GM21737 (cell line): Measurements from ENCODE around the gene ANKRD62.
"Not testable (repeated sequence)": the region's sequence is repeated elsewhere in the genome, so short reads cannot be mapped to it uniquely, and the experiment has no call there.

Source experiments
- ATAC-seq: cut with Tn5 transposase; IDR thresholded peaks from one replicate; pipeline ENCODE4 v1.9.1; 2021; ENCODE audit warnings: mild to moderate bottlenecking, moderate library complexity; ENCODE audit not compliant: unreplicated experiment

ANKRD62 gene

DNA sequence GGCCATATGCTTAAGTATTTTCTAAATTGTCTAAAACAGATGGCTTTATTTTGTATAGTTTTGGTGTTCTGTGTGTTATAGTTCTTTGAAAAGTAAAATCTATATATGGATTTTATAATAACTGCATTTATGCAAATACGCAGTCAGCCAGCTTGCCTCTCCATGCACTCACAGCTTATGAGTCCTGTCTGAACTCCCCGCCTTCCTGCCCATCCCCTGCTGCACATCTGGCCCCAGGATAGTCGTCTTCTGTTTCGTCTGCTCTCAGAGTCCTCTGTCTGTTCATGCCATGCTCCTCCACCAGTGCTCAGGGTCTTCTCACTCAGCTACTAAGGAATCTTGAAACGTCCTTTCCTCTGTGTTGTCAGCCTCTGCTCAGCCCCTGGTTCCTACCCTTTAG is 28.2 kb upstream of the ANKRD62 start:
- ATAC-seq = no peak

DNA sequence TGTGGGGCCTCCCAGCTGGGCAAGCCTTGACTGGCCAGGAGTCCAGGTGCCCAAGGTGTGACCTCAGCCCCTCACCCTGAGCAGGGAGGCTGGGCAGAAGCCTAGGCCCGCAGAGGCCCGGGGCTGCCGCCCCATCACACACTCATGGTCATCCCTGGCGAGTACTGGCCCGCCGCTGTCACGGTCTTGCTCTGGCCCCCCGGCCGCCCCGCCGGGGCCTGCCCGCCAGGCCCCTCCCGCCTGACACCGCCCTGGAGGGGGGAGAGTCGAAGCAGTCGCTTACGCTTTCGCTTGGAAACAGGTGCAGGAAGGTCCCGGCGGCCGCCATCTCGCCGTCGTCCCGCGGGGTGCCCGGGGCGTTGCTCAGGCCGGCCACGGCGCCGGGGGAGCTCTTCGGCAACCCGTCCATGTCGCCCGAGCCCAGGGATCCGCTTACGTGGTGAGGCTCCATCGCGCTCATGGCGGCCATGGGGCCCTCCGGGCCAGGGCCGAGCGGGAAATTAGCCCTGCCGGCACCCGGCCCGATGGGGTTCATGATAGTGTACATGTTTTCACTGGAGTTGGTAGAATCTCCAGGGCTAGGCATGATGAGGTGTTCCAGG is 26.6 kb upstream of the ANKRD62 start:
- ATAC-seq = no peak

DNA sequence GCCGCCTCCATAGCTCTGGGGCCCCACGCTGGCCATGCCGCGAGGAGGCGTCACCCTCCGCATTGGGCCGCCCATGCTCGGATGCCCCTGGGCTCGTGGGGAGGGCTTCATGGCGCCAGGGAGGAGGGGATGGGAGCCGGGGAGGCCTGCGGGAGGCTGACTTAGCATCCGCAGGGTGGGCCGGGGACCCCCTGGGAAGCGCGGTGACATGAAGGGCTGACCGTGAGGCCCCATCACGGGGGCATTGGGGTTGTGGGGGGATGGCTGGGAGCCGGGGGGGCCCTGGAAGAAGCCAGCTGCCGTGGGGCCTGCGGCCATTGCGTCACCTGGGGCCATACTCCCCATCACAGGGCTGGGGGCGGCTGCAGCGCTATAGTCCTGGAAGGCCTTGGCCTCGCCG is 26.0 kb upstream of the ANKRD62 start:
- no peak for ATAC-seq

DNA sequence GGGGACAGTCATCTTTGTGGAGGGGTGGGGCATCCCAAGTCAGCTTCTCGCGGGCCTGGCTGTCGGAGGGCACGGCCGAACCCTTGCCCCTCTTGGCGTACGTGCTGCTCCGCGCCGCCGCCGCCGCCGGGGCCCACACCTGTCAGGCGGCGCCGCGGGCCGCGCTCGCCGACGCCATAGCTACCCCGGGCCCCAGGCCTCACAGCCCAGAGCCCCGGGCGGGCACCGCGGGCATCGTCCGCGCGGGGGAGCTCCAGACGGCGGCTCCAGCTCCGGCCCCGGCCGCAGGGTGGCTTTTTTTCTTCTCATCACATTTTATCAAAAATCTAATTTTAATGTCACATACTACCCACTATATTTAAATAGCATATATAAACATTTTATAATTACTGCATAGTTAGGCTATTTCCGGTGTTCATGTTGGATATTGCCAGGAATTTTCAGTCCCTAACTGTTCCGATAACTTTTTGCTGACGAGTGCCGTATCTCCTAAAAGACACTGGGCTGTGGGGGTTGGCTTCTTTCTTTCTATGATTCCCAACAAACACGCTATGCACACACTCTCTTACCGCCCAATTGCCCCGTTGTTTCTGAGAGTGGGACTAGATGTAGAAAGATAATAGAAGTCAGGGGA is 25.2 kb upstream of the ANKRD62 start:
- ATAC-seq = not testable (repeated sequence)

DNA sequence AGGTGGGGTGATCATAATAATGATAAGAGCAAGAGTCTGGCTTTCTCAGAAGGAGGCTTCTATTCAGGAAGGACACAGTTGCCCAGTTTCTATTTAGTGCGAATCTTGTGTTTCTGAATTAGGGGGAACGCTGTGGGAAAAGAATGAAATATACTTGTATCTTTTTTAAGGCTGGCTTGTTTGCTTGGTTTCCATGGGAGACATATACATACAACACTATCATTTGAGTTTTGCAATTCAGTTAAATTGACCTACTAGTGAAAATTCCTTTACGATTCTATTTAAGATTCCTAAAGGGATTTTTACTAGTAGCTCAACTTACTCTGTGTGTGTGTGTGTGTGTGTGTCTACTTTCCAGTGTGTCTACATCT is 24.7 kb upstream of the ANKRD62 start:
- ATAC-seq = no peak

DNA sequence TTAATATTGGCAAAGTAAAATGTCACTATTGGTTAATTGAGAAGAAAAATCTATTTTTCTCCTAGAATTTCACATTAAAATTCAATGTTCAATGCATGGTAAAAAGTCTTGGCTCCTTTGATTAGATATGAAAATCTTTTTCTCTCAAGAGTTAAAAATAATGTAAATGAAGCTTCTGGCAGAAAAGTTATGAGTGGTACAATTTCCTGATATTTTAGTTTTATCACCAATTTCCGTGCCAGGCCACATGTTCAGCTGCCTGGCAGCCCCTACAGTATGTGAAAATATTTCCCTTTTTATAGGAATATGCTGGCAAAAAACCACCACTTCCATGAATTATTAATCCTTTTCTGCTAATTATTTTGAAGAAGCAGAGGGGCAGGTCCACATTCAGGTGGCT is 22.6 kb upstream of the ANKRD62 start:
- ATAC-seq = not testable (repeated sequence)

DNA sequence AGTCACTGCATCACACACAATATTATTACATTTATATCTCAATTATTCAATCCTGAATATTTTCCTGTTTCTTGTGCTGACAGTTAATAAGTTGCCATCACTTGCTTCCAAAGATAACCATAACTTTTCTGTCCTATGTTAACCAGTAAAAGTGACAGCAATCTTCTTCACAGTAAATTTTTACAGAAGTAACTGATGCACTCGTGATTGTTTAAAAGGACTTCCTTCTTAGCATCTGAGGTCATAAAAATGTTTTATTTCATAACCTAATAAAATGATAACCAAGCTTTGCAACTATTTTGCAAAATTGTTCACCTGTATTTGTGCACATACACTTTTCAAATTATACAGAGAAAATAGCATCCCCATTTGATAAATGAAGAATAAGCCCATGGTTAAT is 20.6 kb upstream of the ANKRD62 start:
- no peak for ATAC-seq

DNA sequence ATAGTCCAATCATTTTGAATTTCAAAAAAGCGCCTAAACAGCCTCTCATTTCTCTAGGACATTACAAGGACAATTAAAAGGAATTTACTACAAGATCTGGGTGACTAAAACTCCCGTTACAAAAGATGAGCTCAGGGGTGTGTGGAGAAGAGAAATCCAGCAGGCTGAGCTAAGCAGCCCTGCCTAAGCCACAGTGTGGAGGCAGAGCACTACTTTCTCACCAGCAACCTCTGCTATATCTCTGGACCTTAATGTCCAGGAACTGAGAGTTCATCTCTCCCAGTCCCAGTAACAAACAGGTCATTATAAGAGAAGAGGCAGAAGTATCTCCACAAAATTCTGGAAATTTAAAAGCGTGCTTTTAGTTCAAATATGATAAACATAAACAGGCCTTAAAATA is 18.9 kb upstream of the ANKRD62 start:
- ATAC-seq = no peak

DNA sequence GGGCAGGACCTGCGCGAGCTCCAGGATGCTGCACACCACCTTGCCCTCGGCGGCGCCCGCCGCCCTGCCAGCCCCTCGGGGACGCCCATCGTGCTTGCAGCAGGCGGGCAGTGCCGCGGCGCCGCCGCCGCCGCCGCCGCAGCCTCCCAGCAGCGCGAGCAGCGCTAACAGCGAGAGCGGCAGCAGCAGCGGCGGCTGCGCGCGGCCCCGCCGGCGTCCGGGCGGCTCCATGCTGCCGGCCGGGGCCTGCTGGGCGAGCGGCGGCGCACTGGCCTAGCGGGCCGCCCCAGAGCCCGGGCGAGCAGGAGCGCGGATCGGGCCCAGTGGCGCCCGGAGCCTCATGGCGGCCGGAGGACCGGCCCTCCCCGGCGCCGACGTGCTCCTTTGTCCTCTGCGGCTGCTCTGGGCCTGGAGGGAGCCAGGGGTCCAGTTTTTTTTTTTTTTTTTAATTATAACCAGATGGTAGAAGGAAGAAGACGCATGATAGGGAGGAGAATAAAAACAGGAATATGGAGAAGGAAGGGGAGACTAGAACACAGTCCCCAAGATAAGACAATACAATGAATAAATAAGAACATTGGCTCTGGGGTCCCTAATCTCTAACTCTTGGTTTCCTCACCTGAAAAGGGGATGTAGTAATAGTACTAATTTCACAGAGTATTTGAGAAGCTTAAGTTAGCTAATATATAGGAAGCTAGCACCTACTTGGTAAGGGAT is 17.1 kb upstream of the ANKRD62 start:
- ATAC-seq = no peak

DNA sequence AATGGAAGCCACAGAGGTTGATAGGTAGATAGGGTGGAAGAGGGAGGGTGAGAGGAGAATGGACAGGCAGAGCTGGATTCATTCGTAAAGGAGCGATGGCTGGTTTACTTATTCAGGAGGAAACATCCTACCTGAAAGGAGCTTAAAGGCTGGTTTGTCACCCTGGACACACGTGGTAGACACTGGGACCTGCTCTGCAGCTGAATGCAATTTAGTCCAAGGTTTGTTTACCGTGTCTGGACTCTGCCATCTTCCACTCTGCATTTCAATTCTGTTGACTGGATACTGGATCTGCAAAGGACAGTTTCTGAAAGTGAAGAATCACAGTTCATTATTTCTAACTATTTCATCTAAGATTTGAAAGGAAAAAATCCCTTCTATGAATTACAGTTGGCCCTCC is 15.6 kb upstream of the ANKRD62 start:
- ATAC-seq = not testable (repeated sequence)

DNA sequence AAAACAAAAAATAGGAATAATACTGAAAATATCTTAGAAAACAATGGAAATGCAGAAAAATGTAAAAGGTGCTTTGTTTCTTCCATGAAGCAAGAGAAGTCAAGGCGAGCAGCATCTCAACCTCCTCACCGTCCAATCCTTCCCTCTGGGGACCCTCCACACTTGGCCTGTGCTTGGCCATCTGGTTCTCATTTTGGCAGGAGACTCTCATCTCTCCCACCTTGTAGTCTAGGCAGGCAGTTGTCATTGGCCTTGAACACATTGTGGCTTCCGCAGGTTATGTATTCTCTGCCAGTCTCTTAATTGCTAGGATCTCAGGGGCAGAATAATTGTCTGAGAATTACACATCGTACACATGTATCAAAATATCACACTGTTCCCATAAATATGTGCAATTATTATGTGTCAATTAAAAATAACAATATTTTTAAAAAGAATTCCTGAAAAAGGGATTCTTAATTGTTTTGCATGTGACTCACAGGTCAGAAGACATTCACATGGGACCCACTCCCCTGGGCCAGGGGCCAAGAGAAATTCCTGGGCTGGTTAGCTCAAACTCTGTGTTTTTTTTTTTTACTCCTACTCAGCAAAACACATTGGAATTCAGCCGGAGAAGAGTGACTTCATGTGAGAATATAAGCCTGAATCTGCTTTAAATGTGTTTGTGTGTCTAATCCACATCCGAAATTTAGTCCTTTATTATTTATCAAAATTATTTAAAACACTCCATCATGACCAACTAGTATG is 14.0 kb upstream of the ANKRD62 start:
- no peak for ATAC-seq

DNA sequence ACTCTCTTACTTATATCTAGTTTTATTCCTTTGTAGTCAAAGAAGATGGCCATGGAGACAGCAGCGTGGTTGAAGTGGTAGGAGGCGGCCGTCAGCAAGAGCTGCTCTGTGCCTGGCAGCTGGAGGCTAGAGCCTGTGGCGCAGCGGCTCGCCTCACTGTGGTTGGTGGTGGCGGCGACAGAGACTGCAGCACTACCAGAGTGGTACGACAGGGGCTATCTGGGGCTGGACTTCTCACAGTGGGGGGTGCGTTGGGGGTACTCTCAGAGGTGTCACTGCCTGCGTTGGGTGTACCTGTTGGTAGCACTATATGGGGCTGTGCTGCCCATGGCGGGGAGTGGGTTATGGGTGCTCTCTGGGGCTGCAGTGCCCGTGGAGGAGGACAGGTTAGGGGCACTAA is 8.5 kb upstream of the ANKRD62 start:
- ATAC-seq = no peak

DNA sequence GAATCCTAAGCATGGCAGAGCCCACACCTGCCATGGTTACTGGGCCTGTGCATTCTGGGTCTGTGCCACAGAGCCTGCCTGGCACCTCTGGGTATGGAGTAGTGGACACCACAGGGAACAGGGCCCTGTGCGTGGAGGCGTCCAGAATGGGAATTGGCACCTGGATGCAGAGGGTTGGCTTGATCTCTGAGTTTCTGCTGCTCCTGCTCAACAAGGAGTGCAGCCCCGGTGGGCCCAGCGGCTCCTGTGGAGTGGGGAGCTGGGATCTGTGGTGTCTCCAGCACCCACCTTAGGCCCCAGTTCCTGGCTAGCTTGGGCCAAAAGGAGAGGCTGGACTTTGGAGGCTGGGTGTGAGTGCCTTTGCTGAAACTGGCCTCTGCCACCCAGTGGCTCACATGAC is 7.9 kb upstream of the ANKRD62 start:
- no peak for ATAC-seq

DNA sequence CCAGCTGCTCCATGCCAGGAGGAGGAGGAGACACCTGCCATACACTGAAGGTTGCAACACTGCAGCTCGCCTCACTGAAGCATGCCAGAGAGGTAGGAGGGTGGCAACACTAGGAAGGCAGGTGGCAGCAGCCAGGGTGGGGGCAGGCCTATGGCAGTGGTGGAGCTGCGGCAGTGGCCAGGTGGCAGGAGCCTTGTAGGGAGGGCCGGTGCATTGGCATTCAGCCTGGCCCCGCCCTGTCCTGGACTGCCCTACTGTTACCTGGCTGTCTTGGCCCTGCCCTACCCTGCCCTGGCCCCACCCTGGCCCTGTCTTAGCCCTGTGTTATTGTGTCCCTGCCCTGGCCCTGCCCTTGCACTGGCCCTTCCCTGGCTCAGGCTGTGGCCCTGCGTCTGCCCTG is 7.4 kb upstream of the ANKRD62 start:
- ATAC-seq = no peak

DNA sequence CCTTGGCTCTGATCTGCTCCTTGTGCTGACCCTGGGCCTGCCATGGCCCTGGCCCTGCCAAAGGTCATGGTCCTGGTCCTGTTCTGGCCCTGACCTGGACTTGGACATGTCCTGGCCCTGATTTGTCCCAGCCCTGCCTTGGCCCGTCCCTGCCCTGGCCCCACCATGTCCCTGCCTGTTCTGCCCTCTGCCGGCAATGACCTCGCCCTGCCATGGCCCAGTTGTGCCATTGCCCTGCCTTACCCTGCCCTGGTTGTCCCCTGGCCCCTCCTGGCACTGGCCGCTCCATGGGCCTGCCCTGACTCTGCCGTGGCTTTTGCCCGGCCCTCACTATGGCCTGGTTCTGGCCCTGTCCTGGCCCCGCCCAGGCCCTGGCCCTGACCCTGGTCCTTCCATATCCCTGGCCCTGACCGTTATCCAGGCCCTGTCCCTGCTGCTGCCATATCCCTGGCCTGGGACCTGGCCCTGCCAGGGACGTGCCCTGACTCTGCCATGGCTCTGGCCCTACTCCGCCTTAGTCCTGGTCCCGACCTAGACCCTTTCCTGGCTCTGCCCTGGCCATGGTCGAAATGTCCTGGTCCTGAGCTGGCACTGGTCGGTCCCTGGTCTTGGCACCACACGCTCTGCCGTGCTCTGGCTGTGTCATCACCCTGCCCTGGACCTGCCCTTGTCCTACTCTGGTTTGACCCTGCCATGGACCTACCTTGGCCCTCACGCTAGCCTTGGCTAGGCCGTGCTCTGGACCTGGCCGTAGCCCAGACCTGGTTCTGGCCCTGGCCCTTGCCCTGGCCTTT is 6.8 kb upstream of the ANKRD62 start:
- no peak for ATAC-seq

DNA sequence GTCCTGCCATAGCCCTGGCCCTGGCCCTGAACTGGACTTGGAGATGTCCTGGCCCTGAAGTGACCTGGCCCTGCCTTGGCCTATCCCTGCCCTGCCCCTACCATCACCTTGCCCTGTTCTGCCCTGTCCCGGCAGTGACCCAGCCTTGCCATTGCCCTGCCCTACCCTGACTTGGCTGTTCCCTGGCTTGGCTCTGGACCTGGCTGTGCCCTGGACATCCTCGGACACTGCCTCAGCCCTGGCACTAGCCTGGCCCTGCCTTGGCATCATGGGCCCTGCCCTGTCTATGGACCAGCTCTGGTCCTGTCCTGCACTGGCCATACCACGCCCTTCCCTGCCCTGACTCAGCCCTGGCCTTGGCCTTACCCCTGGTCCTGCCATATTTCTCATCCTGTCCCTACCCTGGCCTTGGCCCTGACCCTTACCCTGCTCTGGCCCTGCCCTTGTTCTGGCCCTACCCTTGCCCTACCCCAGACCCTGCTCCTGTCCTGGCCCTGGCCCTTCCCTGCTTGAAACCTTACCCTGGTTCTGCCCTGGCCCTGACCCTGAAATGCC is 6.1 kb upstream of the ANKRD62 start:
- ATAC-seq = no peak

DNA sequence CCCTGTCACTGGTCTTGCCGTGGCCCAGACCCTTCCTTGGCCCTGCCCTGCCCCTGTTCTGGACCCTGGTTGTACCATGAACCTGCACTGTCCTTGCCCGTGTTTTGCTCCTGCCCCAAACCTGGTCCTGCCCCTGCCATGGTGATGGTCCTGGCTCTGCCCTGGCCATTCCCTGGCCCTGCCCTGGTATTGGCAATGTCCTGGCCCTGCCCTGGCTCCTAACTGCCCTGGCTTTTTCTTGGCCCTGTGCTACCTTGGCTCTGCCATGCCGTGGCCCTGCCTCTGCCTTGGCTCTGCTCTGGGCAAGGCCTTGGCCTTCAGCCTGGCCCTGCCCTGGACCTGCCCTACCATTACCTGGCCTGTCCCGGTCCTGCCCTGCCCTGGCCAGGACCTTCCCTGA is 5.5 kb upstream of the ANKRD62 start:
- no peak for ATAC-seq

DNA sequence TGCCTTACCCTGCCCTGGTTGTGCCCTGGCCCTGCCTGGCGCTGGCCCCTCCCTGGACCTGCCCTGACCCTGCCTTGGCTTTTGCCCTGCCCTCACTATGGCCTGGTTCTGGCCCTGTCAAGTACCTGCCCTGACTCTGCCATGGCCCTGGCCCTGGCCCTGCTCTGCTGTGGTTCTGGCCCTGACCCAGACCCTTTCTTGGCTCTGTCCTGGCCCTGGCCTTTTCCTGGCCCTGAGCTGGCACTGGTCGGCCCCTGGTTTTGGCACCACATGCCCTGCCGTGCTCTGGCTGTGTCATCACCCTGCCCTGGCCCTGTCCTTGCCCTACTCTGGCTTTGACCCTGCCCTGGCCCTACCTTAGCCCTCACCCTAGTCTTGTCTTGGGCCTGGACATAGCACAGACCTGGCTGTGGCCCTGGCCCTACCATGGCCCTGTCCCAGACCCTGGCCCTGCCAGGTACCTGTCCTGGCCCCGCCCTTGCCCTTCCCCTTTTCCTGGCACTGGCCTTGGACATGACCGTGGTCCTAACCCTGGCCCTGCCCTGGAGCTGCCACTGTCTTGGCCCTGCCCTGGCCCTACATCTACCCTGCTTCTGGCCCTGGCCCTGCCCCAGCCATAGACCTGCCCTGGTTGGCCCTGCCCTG is 4.8 kb upstream of the ANKRD62 start:
- no peak for ATAC-seq

DNA sequence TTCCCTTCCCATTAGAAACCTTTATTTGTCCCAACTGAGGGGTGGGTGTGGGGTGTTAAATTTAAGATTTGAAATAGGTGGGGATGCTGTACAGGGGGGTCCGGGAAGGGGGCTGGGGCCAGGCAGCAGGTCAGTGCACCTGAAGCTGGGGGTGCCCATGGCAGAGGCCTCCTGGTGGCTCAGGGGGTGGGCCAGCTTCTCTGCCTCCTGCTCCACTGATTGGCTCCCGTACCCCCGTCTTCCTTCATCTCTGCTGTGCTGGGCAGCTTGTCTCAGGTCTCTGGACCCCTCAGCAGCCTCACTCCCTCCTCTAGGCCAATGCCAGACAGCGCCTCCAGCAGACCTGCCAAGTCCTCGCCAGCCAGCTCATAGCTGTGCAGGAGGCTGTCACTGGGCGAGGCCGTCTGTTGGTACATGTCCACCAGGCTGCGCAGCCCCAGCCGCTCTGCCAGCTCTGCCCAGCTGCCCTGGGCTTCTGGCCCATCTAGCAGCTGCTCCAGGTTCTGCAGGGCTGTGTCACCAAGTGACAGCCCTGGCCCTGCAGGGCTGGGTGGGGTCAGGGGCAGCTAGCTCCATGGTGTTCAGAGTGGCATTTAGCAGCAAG is 2.0 kb upstream of the ANKRD62 start:
- no peak for ATAC-seq
